GM12872 (cell line): Measurements from ENCODE around the gene CHRNA5.

ENCODE experiments used
- CTCF ChIP-seq: IDR thresholded peaks from 3 replicates; pipeline ENCODE4 v1.5.1; 2011; ENCODE audit warnings: low read depth, mild to moderate bottlenecking, low read length, moderate library complexity; ENCODE audit not compliant: insufficient read depth

The CHRNA5 gene

DNA sequence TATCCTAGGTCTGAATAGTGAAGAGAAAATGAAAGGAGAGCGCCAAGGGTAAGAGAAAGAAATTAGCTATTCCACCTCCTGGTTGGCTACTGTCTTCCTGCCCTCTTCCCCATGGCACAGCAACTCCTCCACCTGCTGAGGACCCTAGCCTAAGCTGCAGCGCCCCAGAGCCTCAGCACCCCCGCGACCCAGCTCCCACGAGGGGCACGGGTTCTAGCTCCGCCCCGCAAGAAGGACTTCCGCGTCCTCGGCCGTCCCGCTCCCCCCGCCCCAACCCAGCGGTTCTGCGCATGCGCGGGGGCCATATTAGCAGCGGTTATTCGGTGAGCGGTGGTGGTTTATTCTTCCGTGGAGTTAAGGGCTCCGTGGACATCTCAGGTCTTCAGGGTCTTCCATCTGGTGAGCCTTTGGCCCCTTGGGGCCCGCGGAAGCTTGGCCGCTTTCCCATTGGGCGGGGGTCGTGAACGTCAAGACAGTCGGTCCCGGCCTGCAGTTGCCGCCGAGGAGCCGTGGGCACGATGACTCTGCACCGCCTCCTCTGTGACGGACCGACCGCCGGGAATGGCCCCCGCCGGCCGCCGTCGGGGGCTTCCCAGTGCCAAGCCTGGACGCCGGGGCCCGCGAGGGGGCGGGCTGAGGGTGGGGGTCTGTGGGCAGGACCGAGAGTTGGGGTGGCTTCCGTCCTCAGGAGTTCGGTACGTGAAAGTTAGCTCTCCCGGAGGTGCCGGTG is 25.0 kb upstream of the CHRNA5 start, which contains the start of gene PSMA4:
TSS of gene PSMA4 (plus strand) at position 304 of the 730 bp plus-strand sequence. CDS start 1,484 bp downstream, outside the sequence.
- no peak for TF ChIP-seq CTCF

- no peak for TF ChIP-seq CTCF
Measured at GRCh38 chr15:78540871-78541743, 24.2 kb upstream of the CHRNA5 start.

DNA sequence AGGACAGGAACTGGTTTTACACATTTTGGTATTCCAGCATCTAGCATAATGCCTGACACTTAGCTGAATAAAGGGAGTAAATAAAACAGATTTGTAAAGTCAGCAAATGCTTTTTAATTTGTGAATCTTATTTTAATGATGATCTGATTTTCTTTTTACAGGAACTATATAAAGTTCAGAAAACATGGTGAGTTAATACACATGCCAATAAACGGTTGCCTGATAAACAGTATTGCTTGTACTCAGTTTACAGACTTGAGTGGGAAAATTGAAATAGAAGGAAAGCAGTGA is 23.6 kb upstream of the CHRNA5 start:
- no peak for TF ChIP-seq CTCF

DNA sequence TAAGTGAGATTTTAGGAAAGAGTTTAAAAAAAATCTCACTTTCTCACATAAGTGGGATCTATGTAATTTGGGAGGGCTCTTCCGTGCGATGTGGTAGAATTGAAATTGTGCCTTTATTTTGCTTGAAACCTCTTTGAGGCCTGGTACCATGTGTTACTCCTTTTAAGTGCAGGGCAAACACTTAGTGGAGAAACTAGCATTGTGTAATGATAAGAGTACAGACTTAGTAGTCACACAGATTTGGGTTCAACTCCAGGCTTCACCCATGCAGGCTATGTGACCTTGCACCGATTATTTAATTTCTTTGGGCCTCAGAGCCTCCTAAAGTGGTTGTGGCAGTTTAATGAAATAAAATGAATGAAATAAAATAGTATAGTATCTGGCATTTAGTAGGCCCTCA is 22.7 kb upstream of the CHRNA5 start:
- TF ChIP-seq CTCF, result no peak

DNA sequence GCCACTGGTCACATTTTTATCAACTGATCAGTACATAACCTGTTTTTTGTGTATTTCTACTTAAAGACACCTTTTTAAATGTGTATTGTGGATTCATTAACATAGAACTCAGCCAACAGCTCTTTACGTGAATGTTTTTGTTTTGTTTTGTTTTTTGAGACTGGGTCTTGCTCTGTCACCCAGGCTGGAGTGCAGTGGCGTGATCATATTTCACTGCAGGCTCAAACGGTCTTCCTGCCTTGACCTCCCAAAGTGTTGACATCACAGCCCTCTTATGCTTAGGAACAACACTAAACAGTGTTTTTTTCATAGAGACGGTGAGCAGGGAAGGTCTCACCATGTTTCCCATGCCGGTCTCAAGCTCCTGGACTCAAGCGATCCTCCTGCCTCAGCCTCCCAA is 15.1 kb upstream of the CHRNA5 start:
- no peak for TF ChIP-seq CTCF

- no peak for TF ChIP-seq CTCF
Measured at GRCh38 chr15:78550815-78551214, 14.5 kb upstream of the CHRNA5 start.

GRCh38 chr15:78551902-78552301 is 13.4 kb upstream of the CHRNA5 start:
- no peak for TF ChIP-seq CTCF
